HG03439 (cell line): ENCODE measurements around the gene PTPRD.

Source experiments
- ATAC-seq: cut with Tn5 transposase; IDR thresholded peaks from one replicate; pipeline ENCODE4 v1.9.1; 2021; ENCODE audit warnings: mild to moderate bottlenecking, moderate library complexity; ENCODE audit not compliant: unreplicated experiment

The PTPRD gene

GRCh38 chr9:8857068-8857925 lies 1755.5 kb downstream of the PTPRD start:
- no peak for ATAC-seq

GRCh38 chr9:8856396-8857067 lies 1756.3 kb downstream of the PTPRD start:
- ATAC-seq = no peak

GRCh38 chr9:8855046-8855445 lies 1757.8 kb downstream of the PTPRD start:
- ATAC-seq = no peak

- no peak for ATAC-seq
These were observed 1760.4 kb downstream of the PTPRD start for GRCh38 chr9:8852301-8852864.

- no peak for ATAC-seq
These were observed 1761.9 kb downstream of the PTPRD start for GRCh38 chr9:8850914-8851313.

GRCh38 chr9:8845808-8846207 lies 1767.0 kb downstream of the PTPRD start:
- no peak for ATAC-seq

- no peak for ATAC-seq
These were observed 1767.4 kb downstream of the PTPRD start for GRCh38 chr9:8845376-8845775.

GRCh38 chr9:8844549-8844948 lies 1768.3 kb downstream of the PTPRD start:
- ATAC-seq = no peak

- no peak for ATAC-seq
These were observed 1770.2 kb downstream of the PTPRD start for GRCh38 chr9:8842402-8843193.

GRCh38 chr9:8838136-8838535 lies 1774.7 kb downstream of the PTPRD start:
- no peak for ATAC-seq

- ATAC-seq = no peak
These were observed 1777.5 kb downstream of the PTPRD start for GRCh38 chr9:8835291-8835690.

- no peak for ATAC-seq
These were observed 1779.8 kb downstream of the PTPRD start for GRCh38 chr9:8832955-8833354.

- ATAC-seq = no peak
These were observed 1780.4 kb downstream of the PTPRD start for GRCh38 chr9:8832386-8832785.

- ATAC-seq = no peak
These were observed 1781.2 kb downstream of the PTPRD start for GRCh38 chr9:8831568-8831967.

- ATAC-seq = no peak
These were observed 1786.5 kb downstream of the PTPRD start for GRCh38 chr9:8826281-8826680.

GRCh38 chr9:8825585-8826147 lies 1787.1 kb downstream of the PTPRD start:
- ATAC-seq = no peak

- no peak for ATAC-seq
These were observed 1789.5 kb downstream of the PTPRD start for GRCh38 chr9:8823131-8823895.

GRCh38 chr9:8822667-8823025 lies 1790.2 kb downstream of the PTPRD start:
- no peak for ATAC-seq

- ATAC-seq = no peak
These were observed 1790.7 kb downstream of the PTPRD start for GRCh38 chr9:8821910-8822666.
